Caco-2 (cell line): Measurements from ENCODE around the gene FEM1C. TPM values are rescaled to one million over a fixed set of nuclear protein-coding genes. Genes with fewer than 3 reads are reported as not detected.

Source experiments
- BruUV-seq: library from RNA; stranded (reverse); fragments of 400-500 nt; replicated peaks from 2 replicates; lab custom pipeline; 2021; lab: Mats Ljungman, UMichigan
- CTCF ChIA-PET: fragments of 300-600 bp; sonication (Branson Sonifier 250); formaldehyde crosslinking; loops from one replicate; lab custom pipeline; 2022; ENCODE audit warnings: antibody characterized with exemption; lab: Charles Lee
- POLR2A ChIA-PET: fragments of 300-600 bp; sonication (Branson Sonifier 250); formaldehyde crosslinking; loops from one replicate; lab custom pipeline; 2022; ENCODE audit warnings: antibody characterized with exemption; lab: Charles Lee
- DNase-seq, 2 experiments: peaks; one replicate each; pipeline versions ENCODE4 v3.0.0 to v3.0.0-alpha.2; 2020 to 2022
- H3K27me3 ChIP-seq: replicated peaks from 2 replicates; pipeline ENCODE4 v1.6.0; 2011; ENCODE audit warnings: low read length; ENCODE audit not compliant: control insufficient read depth, insufficient read depth
- H3K36me3 ChIP-seq: 2 replicates; pipeline ENCODE4 v1.5.1; 2011; ENCODE audit warnings: low read length; ENCODE audit not compliant: control insufficient read depth, insufficient read depth
- H3K4me1 ChIP-seq: fragments of 250-450 bp; sonication (Bioruptor Pico); 2 replicates; pipeline ENCODE4 v1.5.1; 2020; ENCODE audit warnings: mild to moderate bottlenecking
- H3K4me3 ChIP-seq: 2 replicates; pipeline ENCODE4 v1.5.1; 2011; ENCODE audit warnings: low read depth, mild to moderate bottlenecking, control low read depth, low read length
- H3K9me3 ChIP-seq: fragments of 250-450 bp; sonication (Bioruptor Pico); 2 replicates; pipeline ENCODE4 v1.5.1; 2020; ENCODE audit warnings: mild to moderate bottlenecking, moderate library complexity
- H3K27ac Mint-ChIP-seq: one replicate; pipeline ENCODE4 v1.8.0; 2022; ENCODE audit warnings: mixed read lengths; ENCODE audit not compliant: unreplicated experiment
- H3K27me3 Mint-ChIP-seq: one replicate; pipeline ENCODE4 v1.8.0; 2022; ENCODE audit warnings: mixed read lengths; ENCODE audit not compliant: insufficient read depth, unreplicated experiment
- H3K36me3 Mint-ChIP-seq: one replicate; pipeline ENCODE4 v1.8.0; 2022; ENCODE audit warnings: mild to moderate bottlenecking, mixed read lengths; ENCODE audit not compliant: insufficient read depth, unreplicated experiment
- H3K4me1 Mint-ChIP-seq: one replicate; pipeline ENCODE4 v1.8.0; 2022; ENCODE audit warnings: low read depth, mixed read lengths; ENCODE audit not compliant: unreplicated experiment
- H3K4me3 Mint-ChIP-seq: one replicate; pipeline ENCODE4 v1.8.0; 2022; ENCODE audit warnings: mild to moderate bottlenecking, moderate library complexity, mixed read lengths; ENCODE audit not compliant: unreplicated experiment
- H3K9me3 Mint-ChIP-seq: one replicate; pipeline ENCODE4 v1.8.0; 2022; ENCODE audit warnings: mixed read lengths; ENCODE audit not compliant: unreplicated experiment
- CTCF ChIP-seq, 2 experiments: fragments of 200-600 bp in 1 of 2; IDR thresholded peaks; 1 replicate in 1 of 2; 2 replicates in 1 of 2; pipeline versions ENCODE4 v1.5.1 to v1.8.0; 2011 to 2022; ENCODE audit warnings: antibody characterized with exemption in 1 of 2, control low read depth in 1 of 2, inconsistent platforms in 1 of 2, low read depth in 1 of 2, low read length in 1 of 2, mild to moderate bottlenecking in 1 of 2, moderate library complexity in 1 of 2; ENCODE audit not compliant: insufficient read depth in 1 of 2, severe bottlenecking in 1 of 2, unreplicated experiment in 1 of 2
- intact Hi-C: fragments of 100-400 bp; cut with micrococcal nuclease; formaldehyde crosslinking; loops from one replicate; pipeline ENCODE4 v1.10.0; 2022; ENCODE audit not compliant: unreplicated experiment
- total RNA-seq: library from RNA; stranded (reverse); gene quantifications from 2 replicates; pipeline ENCODE4 v1.2.3, GENCODE V29; 2022

The FEM1C gene
- total RNA-seq, 1 experiment from 2014 or later, result 11.8 TPM

- Histone ChIP-seq H3K27me3 (no peaks in the 10 kb centered on the region), H3K4me3 (peak overlapping the region; percentile 96), H3K9me3 (peaks cover 10% of the 10 kb centered on the region), H3K36me3 (no peaks in the 10 kb centered on the region; the same call in 1 of the 2 replicates), H3K4me1 (peaks cover 24% of the 10 kb centered on the region)
- peak overlapping the region; percentile 80 for H3K4me3 Mint-ChIP-seq
- CTCF ChIA-PET, result interaction anchor here (0.8 to 1.8 kb wide), 3 partner anchors 18 to 234 kb away, joined by 3 to 14 read pairs (median 14); no protein-coding TSS in a partner anchor
- POLR2A ChIA-PET, result interaction anchor here (0.6 to 0.8 kb wide), 2 partner anchors 14 to 263 kb away, joined by 3 to 5 read pairs; no protein-coding TSS in a partner anchor
- intact Hi-C loops, result loop anchor here (5.0 kb wide), 3 partner anchors 126 to 299 kb away; partner anchors contain the start of genes AP3S1, ATG12 and PGGT1B
- TSS peak; percentile 31 for BruUV-seq
- no peaks in the 10 kb centered on the region for H3K27me3 Mint-ChIP-seq
- H3K4me1 Mint-ChIP-seq, result peaks cover 7% of the 10 kb centered on the region
- no peaks in the 10 kb centered on the region for H3K9me3 Mint-ChIP-seq
- DNase-seq, result peak in 1 of 2 experiments; percentile 33
- no peak for TF ChIP-seq CTCF (IDR thresholded peaks at IDR 0.05; ENCODE audit: insufficient read depth in 1 of 2, low read depth in 1 of 2, low read length in 1 of 2, severe bottlenecking in 1 of 2, unreplicated experiment in 1 of 2)
- H3K27ac Mint-ChIP-seq, result peak overlapping the region; percentile 93
- H3K36me3 Mint-ChIP-seq, result peaks cover 65% of the 10 kb centered on the region
These were observed 1.1 kb downstream of the FEM1C start for GRCh38 chr5:115543365-115544042.

GRCh38 chr5:115542651-115543364, 1.8 kb downstream of the FEM1C start:
- no peaks in the 10 kb centered on the region for H3K27me3 Mint-ChIP-seq
- no peak for TF ChIP-seq CTCF (IDR thresholded peaks at IDR 0.05; ENCODE audit: insufficient read depth in 1 of 2, low read depth in 1 of 2, low read length in 1 of 2, severe bottlenecking in 1 of 2, unreplicated experiment in 1 of 2)
- peaks cover 7% of the 10 kb centered on the region for H3K4me1 Mint-ChIP-seq
- ChIA-PET POLR2A (interaction anchor here (0.8 kb wide), 1 partner anchor 264 kb away, joined by 3 read pairs; no protein-coding TSS in a partner anchor), CTCF (interaction anchor here (1.0 to 1.8 kb wide), 2 partner anchors 17 to 32 kb away, joined by 3 to 14 read pairs; no protein-coding TSS in a partner anchor)
- Histone ChIP-seq H3K9me3 (peaks cover 10% of the 10 kb centered on the region), H3K36me3 (no peaks in the 10 kb centered on the region; the same call in 1 of the 2 replicates), H3K4me1 (peaks cover 24% of the 10 kb centered on the region), H3K27me3 (no peaks in the 10 kb centered on the region), H3K4me3 (peak overlapping the region; percentile 96)
- peaks cover 67% of the 10 kb centered on the region for H3K36me3 Mint-ChIP-seq
- peak overlapping the region; percentile 80 for H3K4me3 Mint-ChIP-seq
- no peak for DNase-seq
- no peaks in the 10 kb centered on the region for H3K9me3 Mint-ChIP-seq
- intact Hi-C loops, result loop anchor here (5.0 kb wide), 3 partner anchors 126 to 299 kb away; partner anchors contain the start of genes AP3S1, ATG12 and PGGT1B
- peak overlapping the region; percentile 93 for H3K27ac Mint-ChIP-seq
- no TSS peak for BruUV-seq

- Mint-ChIP-seq H3K9me3 (no peaks in the 10 kb centered on the region), H3K4me3 (peak overlapping the region; percentile 80), H3K4me1 (peaks cover 7% of the 10 kb centered on the region), H3K27me3 (no peaks in the 10 kb centered on the region), H3K36me3 (peaks cover 67% of the 10 kb centered on the region), H3K27ac (no peak overlapping the region)
- Histone ChIP-seq H3K9me3 (peaks cover 10% of the 10 kb centered on the region), H3K27me3 (no peaks in the 10 kb centered on the region), H3K4me1 (peaks cover 24% of the 10 kb centered on the region), H3K36me3 (no peaks in the 10 kb centered on the region; the same call in 1 of the 2 replicates), H3K4me3 (peak overlapping the region; percentile 96)
- BruUV-seq, result no TSS peak
- POLR2A ChIA-PET, result no interaction called here
- TF ChIP-seq CTCF (IDR thresholded peaks at IDR 0.05; ENCODE audit: insufficient read depth in 1 of 2, low read depth in 1 of 2, low read length in 1 of 2, severe bottlenecking in 1 of 2, unreplicated experiment in 1 of 2), result no peak
- no peak for DNase-seq
- CTCF ChIA-PET, result no interaction called here
- intact Hi-C loops, result loop anchor here (5.0 kb wide), 3 partner anchors 125 to 300 kb away; partner anchors contain the start of genes AP3S1, ATG12 and PGGT1B
These were observed 2.5 kb downstream of the FEM1C start for GRCh38 chr5:115542086-115542485.
